PC-3 (cell line): ENCODE measurements around the gene RTN4RL1.

Source experiments
- EZH2 ChIP-seq: fragments of 300-600 bp; sonication (generic); IDR thresholded peaks from one replicate; pipeline ENCODE4 v1.6.1; 2017; ENCODE audit warnings: antibody characterized with exemption, mild to moderate bottlenecking, low read length; ENCODE audit not compliant: unreplicated experiment
- EZH2phosphoT487 ChIP-seq: fragments of 300-600 bp; sonication (generic); IDR thresholded peaks from 2 replicates; pipeline ENCODE4 v1.6.1; 2018; ENCODE audit warnings: mild to moderate bottlenecking, antibody characterized with exemption, low read length, borderline replicate concordance
- TF ChIP-seq, protein P1 (sequence below): fragments of 300-600 bp; sonication (generic); conservative IDR thresholded peaks from 2 replicates; pipeline ENCODE4 v1.5.1; 2017; ENCODE audit warnings: antibody characterized with exemption, low read depth, mild to moderate bottlenecking, low read length

DNA sequence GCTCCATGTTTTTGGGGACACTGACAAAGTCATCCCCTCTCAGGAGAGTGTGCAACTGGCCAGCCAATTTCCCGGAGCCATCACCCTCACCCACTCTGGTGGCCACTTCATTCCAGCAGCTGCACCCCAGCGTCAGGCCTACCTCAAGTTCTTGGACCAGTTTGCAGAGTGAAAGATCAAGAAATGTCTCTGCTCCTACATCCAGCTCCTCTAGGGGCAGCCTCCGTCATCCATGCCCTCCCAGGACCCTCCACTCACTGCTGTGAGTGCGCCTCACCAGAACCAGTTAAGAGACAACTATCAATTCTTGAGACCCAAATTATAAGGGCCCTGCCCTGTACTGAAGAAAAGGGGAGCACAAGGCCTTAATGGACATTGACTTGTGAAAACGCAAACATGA is 17.8 kb upstream of the RTN4RL1 start:
- TF ChIP-seq, protein P1, sequence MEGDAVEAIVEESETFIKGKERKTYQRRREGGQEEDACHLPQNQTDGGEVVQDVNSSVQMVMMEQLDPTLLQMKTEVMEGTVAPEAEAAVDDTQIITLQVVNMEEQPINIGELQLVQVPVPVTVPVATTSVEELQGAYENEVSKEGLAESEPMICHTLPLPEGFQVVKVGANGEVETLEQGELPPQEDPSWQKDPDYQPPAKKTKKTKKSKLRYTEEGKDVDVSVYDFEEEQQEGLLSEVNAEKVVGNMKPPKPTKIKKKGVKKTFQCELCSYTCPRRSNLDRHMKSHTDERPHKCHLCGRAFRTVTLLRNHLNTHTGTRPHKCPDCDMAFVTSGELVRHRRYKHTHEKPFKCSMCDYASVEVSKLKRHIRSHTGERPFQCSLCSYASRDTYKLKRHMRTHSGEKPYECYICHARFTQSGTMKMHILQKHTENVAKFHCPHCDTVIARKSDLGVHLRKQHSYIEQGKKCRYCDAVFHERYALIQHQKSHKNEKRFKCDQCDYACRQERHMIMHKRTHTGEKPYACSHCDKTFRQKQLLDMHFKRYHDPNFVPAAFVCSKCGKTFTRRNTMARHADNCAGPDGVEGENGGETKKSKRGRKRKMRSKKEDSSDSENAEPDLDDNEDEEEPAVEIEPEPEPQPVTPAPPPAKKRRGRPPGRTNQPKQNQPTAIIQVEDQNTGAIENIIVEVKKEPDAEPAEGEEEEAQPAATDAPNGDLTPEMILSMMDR, result no peak
- TF ChIP-seq EZH2 (no peak), EZH2phosphoT487 (no peak)
